ENCODE measurements around the gene GRN. TPM values are rescaled to one million over a fixed set of nuclear protein-coding genes. Genes with fewer than 3 reads are reported as not detected.

GRN gene
- polyA plus RNA-seq, 1 donor = 236 TPM

Other genes starting within 250 kb of the GRN start
- 44.7 TPM for gene HDAC5, start 221.7 kb upstream of the GRN start, polyA plus RNA-seq (ENCODE audit: insufficient read length)
- gene HROB, start 203.4 kb upstream of the GRN start, polyA plus RNA-seq (ENCODE audit: insufficient read length) = 6.8 TPM
- gene ASB16, start 174.6 kb upstream of the GRN start, polyA plus RNA-seq (ENCODE audit: insufficient read length) = 3.0 TPM
- 46.8 TPM for gene TMUB2, start 158.3 kb upstream of the GRN start, polyA plus RNA-seq (ENCODE audit: insufficient read length)
- 69.2 TPM for gene ATXN7L3, start 145.4 kb upstream of the GRN start, polyA plus RNA-seq (ENCODE audit: insufficient read length)
- gene UBTF, start 125.6 kb upstream of the GRN start, polyA plus RNA-seq (ENCODE audit: insufficient read length) = 121 TPM
- gene SLC4A1, start 77.2 kb upstream of the GRN start, polyA plus RNA-seq (ENCODE audit: insufficient read length) = 5.9 TPM
- 1.8 TPM for gene RUNDC3A, start 36.7 kb upstream of the GRN start, polyA plus RNA-seq (ENCODE audit: insufficient read length)
- 85.4 TPM for gene SLC25A39, start 20.5 kb upstream of the GRN start, polyA plus RNA-seq (ENCODE audit: insufficient read length)
- gene FAM171A2, start 18.6 kb downstream of the GRN start, polyA plus RNA-seq (ENCODE audit: insufficient read length) = 28.2 TPM
- 4.4 TPM for gene ITGA2B, start 44.3 kb downstream of the GRN start, polyA plus RNA-seq (ENCODE audit: insufficient read length)
- gene GPATCH8, start 158.1 kb downstream of the GRN start, polyA plus RNA-seq (ENCODE audit: insufficient read length) = 65.1 TPM
- gene FZD2, start 212.2 kb downstream of the GRN start, polyA plus RNA-seq (ENCODE audit: insufficient read length) = 25.8 TPM